SU-DHL-6 (cell line): ENCODE measurements around the gene IDS.

Experiments
- H2AFZ ChIP-seq: fragments of 200-600 bp; sonication (generic); 2 replicates; pipeline ENCODE4 v1.6.1; 2014; ENCODE audit warnings: low read depth, mild to moderate bottlenecking, moderate library complexity, mixed read lengths, antibody characterized with exemption, low read length; ENCODE audit not compliant: severe bottlenecking
- H3F3A ChIP-seq: fragments of 200-600 bp; shearing (Covaris generic); 2 replicates; pipeline ENCODE4 v1.6.0; 2016; ENCODE audit warnings: antibody characterized with exemption, mild to moderate bottlenecking; ENCODE audit not compliant: insufficient read depth
- H3K27ac ChIP-seq: fragments of 200-600 bp; sonication (generic); 2 replicates; pipeline ENCODE4 v1.5.1; 2016; ENCODE audit warnings: low read depth, mild to moderate bottlenecking, low read length, moderate library complexity, mixed read lengths
- H3K27me3 ChIP-seq: fragments of 200-600 bp; sonication (generic), shearing (Covaris generic); 2 replicates; pipeline ENCODE4 v1.6.0; 2014; ENCODE audit warnings: mild to moderate bottlenecking, low read length
- H3K36me3 ChIP-seq: fragments of 200-600 bp; sonication (generic); 2 replicates; pipeline ENCODE4 v1.6.1; 2014; ENCODE audit warnings: mild to moderate bottlenecking, low read length, mixed read lengths
- H3K4me2 ChIP-seq: fragments of 300-600, 200-600 bp; shearing (Covaris generic), sonication (generic); 2 replicates; pipeline ENCODE4 v1.6.0; 2014; ENCODE audit warnings: low read length, low read depth, mild to moderate bottlenecking; ENCODE audit not compliant: poor library complexity, severe bottlenecking
- H3K4me3 ChIP-seq: fragments of 200-600 bp; sonication (generic); 2 replicates; pipeline ENCODE4 v1.5.1; 2014; ENCODE audit warnings: antibody characterized with exemption, low read length, mild to moderate bottlenecking, mixed read lengths; ENCODE audit not compliant: insufficient read depth, poor library complexity, severe bottlenecking
- H3K79me2 ChIP-seq: fragments of 200-600 bp; sonication (generic); 2 replicates; pipeline ENCODE4 v1.6.1; 2014; ENCODE audit warnings: mild to moderate bottlenecking, low read length, moderate library complexity; ENCODE audit not compliant: insufficient read depth
- H3K9ac ChIP-seq: fragments of 200-600 bp; sonication (generic); 2 replicates; pipeline ENCODE4 v1.7.0; 2014; ENCODE audit warnings: mild to moderate bottlenecking, low read length
- H3K9me2 ChIP-seq: fragments of 200-600 bp; sonication (generic); replicated peaks from 2 replicates; pipeline ENCODE4 v1.6.1; 2014; ENCODE audit warnings: low read length; ENCODE audit not compliant: insufficient read depth
- H3K9me3 ChIP-seq: fragments of 200-600 bp; sonication (generic); 2 replicates; pipeline ENCODE4 v1.6.1; 2014; ENCODE audit warnings: low read length, mixed read lengths; ENCODE audit not compliant: insufficient read depth
- H4K20me1 ChIP-seq: fragments of 200-600 bp; sonication (generic); 2 replicates; pipeline ENCODE4 v1.6.1; 2014; ENCODE audit warnings: low read depth, mild to moderate bottlenecking, antibody characterized with exemption, low read length, moderate library complexity, mixed read lengths
- EZH2phosphoT487 ChIP-seq: fragments of 200-600 bp; sonication (generic), shearing (Covaris generic); conservative IDR thresholded peaks from 2 replicates; pipeline ENCODE4 v1.6.1; 2018; ENCODE audit warnings: mild to moderate bottlenecking, antibody characterized with exemption, low read length, moderate library complexity, mixed read lengths
- TF ChIP-seq, protein P1 (sequence below): fragments of 200-600 bp; sonication (generic); IDR thresholded peaks from one replicate; pipeline ENCODE4 v1.5.1; 2017; ENCODE audit warnings: antibody characterized with exemption, mild to moderate bottlenecking, low read length, moderate library complexity; ENCODE audit not compliant: insufficient read depth, poor library complexity, severe bottlenecking

Gene IDS

DNA sequence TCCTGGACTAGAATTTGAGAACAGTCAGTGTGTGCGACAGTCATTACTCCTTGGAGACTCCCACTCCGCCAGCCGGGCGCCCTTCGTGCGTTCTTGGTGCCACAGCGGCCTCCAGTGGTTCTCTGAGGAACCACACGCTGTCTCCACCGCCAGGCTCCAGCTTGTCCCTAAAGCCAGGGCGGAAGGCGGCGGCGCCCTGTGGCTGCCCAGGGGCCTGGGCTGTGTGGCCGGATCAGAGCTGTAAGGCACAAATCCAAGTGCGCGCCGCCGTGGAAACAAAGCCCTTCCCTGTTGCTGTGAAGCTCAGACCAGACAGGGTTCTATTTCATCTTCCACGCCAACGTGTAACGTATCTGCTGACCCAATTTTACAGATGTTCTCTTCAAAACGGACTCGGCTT is 34.2 kb downstream of the IDS start:
- H3K79me2 ChIP-seq = no peaks in the 10 kb centered on the region
- H2AFZ ChIP-seq = peak overlapping the region; percentile 41
- no peak overlapping the region for H3K4me2 ChIP-seq
- no peaks in the 10 kb centered on the region for H3K36me3 ChIP-seq
- no peak for TF ChIP-seq EZH2phosphoT487
- TF ChIP-seq, protein P1, sequence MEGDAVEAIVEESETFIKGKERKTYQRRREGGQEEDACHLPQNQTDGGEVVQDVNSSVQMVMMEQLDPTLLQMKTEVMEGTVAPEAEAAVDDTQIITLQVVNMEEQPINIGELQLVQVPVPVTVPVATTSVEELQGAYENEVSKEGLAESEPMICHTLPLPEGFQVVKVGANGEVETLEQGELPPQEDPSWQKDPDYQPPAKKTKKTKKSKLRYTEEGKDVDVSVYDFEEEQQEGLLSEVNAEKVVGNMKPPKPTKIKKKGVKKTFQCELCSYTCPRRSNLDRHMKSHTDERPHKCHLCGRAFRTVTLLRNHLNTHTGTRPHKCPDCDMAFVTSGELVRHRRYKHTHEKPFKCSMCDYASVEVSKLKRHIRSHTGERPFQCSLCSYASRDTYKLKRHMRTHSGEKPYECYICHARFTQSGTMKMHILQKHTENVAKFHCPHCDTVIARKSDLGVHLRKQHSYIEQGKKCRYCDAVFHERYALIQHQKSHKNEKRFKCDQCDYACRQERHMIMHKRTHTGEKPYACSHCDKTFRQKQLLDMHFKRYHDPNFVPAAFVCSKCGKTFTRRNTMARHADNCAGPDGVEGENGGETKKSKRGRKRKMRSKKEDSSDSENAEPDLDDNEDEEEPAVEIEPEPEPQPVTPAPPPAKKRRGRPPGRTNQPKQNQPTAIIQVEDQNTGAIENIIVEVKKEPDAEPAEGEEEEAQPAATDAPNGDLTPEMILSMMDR = peak; percentile 52
- H3K27me3 ChIP-seq = no peaks in the 10 kb centered on the region
- H3K9ac ChIP-seq = no peak overlapping the region
- no peak overlapping the region for H3K27ac ChIP-seq
- H3K9me2 ChIP-seq = no peaks in the 10 kb centered on the region
- no peak overlapping the region for H3K4me3 ChIP-seq
- H4K20me1 ChIP-seq = no peaks in the 10 kb centered on the region
- no peaks in the 10 kb centered on the region for H3F3A ChIP-seq
- H3K9me3 ChIP-seq = no peaks in the 10 kb centered on the region

DNA sequence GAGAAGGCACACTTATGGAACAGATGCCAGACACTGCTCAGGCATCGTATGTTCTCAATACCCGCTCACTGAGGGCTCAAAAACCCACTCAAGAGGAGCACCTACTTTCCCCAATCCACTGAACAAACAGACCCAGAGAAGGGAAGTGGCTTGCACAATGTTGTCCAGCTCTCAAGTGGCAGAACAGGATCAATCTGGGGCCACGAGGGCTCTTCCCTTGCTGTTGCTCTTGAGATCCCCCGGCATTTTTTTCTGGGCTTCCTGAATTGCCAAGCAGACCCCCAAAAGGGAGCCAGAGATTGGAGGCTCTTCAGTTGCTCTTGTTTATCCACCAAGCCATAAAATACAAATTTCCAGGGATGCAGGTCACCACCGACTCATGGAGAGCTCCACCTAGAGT is 35.7 kb downstream of the IDS start:
- no peak for TF ChIP-seq EZH2phosphoT487
- TF ChIP-seq, protein P1 = no peak
- H2AFZ ChIP-seq = no peak overlapping the region
- H3K9me3 ChIP-seq = no peaks in the 10 kb centered on the region
- no peak overlapping the region for H3K27ac ChIP-seq
- no peaks in the 10 kb centered on the region for H3F3A ChIP-seq
- no peaks in the 10 kb centered on the region for H3K79me2 ChIP-seq
- H3K4me3 ChIP-seq = no peak overlapping the region
- H3K9ac ChIP-seq = no peak overlapping the region
- no peak overlapping the region for H3K4me2 ChIP-seq
- no peaks in the 10 kb centered on the region for H3K27me3 ChIP-seq
- H3K9me2 ChIP-seq = no peaks in the 10 kb centered on the region
- H4K20me1 ChIP-seq = no peaks in the 10 kb centered on the region
- H3K36me3 ChIP-seq = no peaks in the 10 kb centered on the region

DNA sequence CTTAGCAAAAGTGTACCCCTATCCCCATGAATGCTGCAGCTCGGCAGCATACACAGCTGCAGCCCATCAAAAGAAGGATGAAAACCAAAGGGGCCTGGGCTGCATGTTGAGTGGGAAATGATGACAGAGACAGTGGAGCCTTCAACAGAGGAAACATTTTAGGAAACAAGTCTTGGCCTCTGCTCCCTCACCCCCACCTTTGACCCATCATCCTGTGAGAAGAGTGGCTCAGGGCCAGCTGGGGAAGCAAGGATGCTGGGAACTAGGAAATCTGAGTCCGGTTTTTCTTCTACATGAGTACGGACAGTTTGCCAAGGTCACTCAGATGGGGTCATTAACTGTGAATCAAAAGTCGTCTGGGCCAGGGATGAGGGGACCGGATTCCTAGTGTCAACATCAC is 37.2 kb downstream of the IDS start:
- Histone ChIP-seq H3K9me3 (no peaks in the 10 kb centered on the region), H3K4me2 (no peak overlapping the region), H3K4me3 (no peak overlapping the region), H2AFZ (no peak overlapping the region), H3K79me2 (no peaks in the 10 kb centered on the region), H3K36me3 (no peaks in the 10 kb centered on the region), H3K9me2 (no peaks in the 10 kb centered on the region), H4K20me1 (no peaks in the 10 kb centered on the region), H3F3A (no peaks in the 10 kb centered on the region), H3K27ac (no peak overlapping the region), H3K27me3 (no peaks in the 10 kb centered on the region), H3K9ac (no peak overlapping the region)
- TF ChIP-seq, protein P1 = no peak
- TF ChIP-seq EZH2phosphoT487 = no peak
